IPS DF 4.7 (cell line): Measurements from ENCODE around the gene AKT3.
"Not testable (repeated sequence)": the region's sequence is repeated elsewhere in the genome, so short reads cannot be mapped to it uniquely, and the experiment has no call there.

ENCODE experiments used
- DNase-seq: peaks from one replicate; pipeline ENCODE4 v3.0.0-alpha.2; 2013; ENCODE audit warnings: low spot score; ENCODE audit errors: extremely low read depth

Gene AKT3

GRCh38 chr1:243605604-243606003, 244.4 kb downstream of the AKT3 start:
- no peak for DNase-seq

GRCh38 chr1:243601720-243602119, 248.3 kb downstream of the AKT3 start:
- no peak for DNase-seq

DNA sequence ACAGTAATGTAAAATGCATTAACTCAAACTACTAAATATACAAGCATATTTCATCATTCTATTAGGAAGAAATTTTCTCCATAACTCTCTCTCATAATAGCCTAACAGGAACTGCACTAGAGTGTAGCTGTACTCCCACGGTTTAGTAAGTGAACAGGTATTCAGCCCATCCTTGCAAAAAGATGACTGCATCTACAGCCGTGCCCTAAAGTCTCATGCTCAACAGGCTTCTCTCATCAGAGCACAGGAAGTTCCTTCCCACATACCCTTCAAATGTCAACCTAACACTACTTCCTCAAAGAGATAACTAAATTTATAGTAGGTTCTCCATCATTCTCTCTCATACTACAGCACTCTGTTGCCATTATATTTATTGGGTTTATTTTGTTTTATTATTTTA, 251.6 kb downstream of the AKT3 start:
- no peak for DNase-seq

- DNase-seq = no peak
Measured at GRCh38 chr1:243597383-243597782, 252.7 kb downstream of the AKT3 start.

DNA sequence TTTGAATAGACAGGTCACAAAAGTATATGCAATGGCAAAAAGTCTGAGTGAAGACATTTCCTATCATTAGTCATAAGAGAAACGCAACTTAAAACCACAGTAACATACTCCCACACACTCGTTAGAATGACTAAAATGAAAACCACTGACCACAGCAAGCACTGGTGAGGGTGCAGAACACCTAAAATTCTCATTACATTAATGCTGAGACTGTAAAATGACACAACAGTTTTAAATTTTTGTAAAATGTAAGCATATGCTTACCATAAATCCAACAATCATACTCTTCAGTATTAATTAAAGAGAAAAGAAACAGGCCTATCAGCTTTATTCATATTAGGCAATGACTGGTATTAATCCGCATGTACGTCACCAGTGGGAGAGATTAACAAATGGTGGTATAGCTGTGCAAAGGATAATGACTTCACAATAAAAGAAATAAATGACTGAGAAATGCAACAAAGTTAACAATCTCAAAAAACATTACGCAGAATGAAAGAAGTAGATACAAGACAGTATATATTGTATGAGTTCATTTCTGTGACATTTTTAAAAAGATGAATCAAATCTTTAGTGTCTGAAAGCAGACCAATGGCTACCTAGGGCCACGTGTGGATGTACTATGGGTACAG, 253.5 kb downstream of the AKT3 start:
- no peak for DNase-seq

- no peak for DNase-seq
Measured at GRCh38 chr1:243595527-243596210, 254.4 kb downstream of the AKT3 start.

GRCh38 chr1:243594455-243594854, 255.6 kb downstream of the AKT3 start:
- DNase-seq = no peak

DNA sequence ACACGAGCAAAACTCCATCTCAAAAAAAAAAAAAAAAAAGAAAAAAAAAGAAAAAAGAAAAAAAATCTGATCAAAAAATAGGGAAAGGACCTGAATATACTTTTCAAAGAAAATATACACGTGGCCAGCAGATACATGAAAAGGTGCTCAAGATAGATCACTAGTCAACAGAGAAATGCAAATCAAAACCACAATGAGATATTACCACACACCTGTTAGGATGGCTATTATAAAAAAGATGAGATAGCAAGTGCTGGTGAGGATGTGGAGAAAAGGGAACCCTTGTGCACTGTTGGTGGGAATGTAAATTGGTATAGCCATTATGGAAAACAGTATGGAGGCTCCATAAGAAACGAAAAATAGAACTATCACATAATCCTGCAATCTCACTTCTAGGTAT, 260.8 kb downstream of the AKT3 start:
- not testable (repeated sequence) for DNase-seq

DNA sequence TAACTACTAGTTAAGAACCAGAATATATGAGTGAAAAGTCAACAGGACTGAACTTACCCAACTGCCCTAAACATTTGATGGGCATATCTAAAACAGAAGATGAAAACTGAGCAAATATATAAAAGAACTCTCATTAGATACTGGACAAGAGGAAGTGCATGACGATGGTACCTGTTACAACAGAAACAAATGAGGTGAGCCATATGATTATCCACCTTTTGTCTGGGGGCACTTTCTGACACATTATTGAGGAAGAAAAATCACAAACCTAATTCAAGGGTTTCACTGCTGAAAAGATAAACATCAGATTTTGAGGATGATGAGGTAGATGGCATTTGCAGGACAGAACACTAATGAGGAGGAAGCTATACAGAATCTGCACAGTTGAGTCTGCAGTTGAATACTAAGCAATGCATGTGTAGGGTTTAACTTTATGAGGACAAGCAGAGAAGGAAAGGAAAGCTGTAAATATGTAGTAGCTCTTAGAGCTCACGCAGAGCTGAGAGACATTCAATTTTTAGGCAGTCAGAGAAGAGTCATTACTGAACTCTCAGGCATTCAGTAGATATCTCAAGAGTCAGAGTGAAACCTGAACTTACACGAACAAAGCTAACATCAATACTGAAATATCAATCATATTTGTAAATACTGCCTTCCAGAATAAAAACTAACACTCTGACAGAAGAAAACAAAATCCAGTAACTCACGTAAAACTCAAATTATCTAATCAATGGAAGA, 262.1 kb downstream of the AKT3 start:
- DNase-seq = no peak

DNA sequence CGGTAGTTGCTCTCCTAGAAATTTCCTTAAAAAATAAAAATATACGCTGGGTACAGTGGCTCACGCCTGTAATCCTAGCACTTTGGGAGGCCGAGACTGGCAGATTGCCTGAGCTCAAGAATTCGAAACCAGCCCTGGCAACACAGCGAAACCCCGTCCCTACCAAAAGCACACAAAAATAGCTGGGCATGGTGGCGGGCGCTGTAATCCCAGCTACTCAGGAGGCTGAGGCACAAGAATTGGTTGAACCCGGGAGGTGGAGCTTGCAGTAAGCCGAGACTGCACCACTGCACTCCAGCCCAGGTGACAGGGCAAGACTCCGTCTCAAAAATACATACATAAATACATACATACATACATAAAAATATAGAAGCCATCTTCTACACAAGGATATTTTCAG, 262.8 kb downstream of the AKT3 start:
- DNase-seq = no peak

DNA sequence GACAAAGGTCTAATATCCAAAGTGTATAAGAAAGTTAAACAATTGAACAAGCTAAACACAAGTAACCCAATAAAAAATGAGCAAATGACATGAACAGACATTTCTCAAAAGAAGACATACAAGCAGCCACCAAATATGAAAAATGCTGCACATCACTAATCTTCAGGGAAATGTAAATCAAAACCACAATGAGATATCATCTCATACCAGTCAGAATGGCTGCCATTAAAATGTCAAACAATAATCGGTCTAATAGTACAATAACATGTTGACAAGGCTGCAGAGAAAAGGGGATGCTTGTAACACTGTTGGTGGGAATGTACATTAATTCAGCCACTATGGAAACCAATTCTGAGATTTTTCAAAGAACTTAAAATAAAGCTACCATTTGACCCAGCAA, 264.1 kb downstream of the AKT3 start:
- no peak for DNase-seq

DNA sequence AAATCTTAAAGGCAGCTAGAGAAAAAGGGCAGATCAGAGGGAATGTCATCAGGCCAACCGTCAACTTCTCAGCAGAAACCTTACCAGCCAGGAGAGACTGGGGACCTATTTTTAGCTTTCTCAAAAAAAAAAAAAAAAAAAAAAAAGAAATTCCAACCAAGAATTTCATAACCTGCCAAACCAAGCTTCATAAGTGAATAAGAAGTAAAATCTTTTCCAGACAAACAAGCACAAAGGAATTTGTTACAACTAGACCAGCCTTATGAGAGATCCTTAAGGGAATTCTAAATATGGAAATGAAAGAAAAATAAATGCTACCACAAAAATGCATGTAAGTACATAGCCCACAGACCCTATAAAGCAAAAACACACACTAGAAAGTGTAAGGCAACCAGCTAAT, 267.7 kb downstream of the AKT3 start:
- DNase-seq = no peak

GRCh38 chr1:243580984-243581383, 269.1 kb downstream of the AKT3 start:
- DNase-seq = no peak

- DNase-seq = no peak
Measured at GRCh38 chr1:243580072-243580471, 270.0 kb downstream of the AKT3 start.

GRCh38 chr1:243575070-243575469, 275.0 kb downstream of the AKT3 start:
- DNase-seq = no peak

GRCh38 chr1:243572940-243573339, 277.1 kb downstream of the AKT3 start:
- DNase-seq = no peak

DNA sequence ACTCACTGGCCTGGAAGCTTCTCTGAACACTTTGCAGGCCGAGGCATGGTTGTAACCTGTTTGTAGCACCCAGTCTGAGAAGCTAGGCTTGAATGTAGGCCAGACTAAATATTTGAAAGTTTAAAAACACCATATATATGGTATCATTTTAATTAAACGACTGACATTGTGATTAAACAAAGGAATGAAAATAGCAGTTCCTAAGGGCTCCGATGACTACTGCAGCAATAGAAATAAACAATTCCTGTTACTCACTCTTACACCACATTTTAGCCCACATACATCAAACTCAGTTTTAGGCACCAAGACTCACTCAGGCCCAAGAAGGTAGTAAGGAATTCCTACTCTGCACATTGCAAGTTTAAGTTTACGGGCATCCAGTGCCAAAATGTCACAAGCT, 281.2 kb downstream of the AKT3 start:
- no peak for DNase-seq

DNA sequence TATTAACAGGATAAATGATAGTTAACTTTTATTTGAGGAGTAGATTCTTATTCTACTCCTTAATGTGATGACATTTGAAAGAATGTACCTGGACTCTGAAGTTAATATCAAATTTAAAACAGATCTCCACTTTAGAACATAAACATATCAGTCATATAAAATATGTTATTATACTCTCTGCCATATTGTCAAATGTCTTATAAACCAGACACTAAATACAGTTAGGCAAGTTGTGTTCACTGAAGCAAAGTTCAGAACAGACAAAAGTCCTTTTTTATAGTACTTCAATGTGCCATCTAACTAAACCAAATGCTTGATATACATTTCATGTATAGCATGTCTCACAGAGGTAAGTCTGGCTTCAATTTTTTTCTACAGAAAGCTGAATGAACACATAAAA, 285.2 kb downstream of the AKT3 start:
- DNase-seq = no peak

DNA sequence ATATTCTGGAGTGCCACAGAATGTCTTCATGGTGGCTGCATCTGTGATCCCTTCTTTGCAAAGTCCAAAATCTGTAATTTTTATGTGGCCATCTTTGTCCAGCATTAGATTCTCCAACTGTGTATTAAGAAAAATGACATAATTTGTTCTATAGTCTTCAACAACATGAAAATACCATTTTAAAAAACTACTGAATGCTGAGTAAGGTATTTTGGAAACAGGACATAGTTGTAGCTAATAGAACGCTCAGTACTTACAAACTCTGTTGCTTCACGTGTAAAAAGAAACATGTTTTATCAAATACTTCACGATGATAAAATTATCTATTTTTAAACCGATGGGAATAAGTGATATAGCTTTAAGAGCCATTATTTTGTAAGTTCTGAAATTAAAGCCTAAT, 286.3 kb downstream of the AKT3 start:
- no peak for DNase-seq

GRCh38 chr1:243562473-243562872, 287.6 kb downstream of the AKT3 start:
- no peak for DNase-seq

GRCh38 chr1:243561588-243562319, 288.3 kb downstream of the AKT3 start:
- DNase-seq = no peak

DNA sequence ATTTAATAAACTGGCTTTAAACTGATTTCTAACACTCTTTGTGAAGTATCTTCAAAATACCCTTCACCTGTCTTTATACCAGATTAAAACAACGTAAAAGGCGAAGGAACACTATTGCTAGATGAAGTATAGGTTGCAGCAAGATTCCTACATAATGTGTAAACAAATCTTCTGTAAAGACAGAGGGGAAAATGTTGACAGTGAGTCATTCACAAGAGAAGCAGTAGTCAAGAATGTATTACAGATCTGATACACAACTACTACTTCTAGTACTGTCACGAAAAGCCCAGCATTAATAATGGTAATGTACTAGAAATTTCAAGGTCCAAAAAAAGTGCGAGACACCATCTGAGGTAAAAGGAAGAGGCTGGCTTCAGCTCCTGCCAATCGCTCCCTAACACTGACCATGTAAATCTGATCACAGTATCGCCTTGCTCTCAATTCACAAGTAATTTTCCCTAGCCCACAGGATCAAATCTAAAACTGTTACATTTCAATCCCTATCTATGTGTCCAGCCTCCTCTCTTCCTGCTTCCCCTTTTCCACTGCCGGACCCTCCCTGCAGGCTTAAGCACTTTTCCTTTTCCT, 290.4 kb downstream of the AKT3 start:
- no peak for DNase-seq
